T-helper 22 cell (primary cell): ENCODE results near the gene EHMT1.
"Not testable (repeated sequence)": the region's sequence is repeated elsewhere in the genome, so short reads cannot be mapped to it uniquely, and the experiment has no call there.

Source experiments
- DNase-seq: peaks from one replicate; pipeline ENCODE4 v3.0.0-alpha.2; 2020; ENCODE audit warnings: low read depth

EHMT1 gene

DNA sequence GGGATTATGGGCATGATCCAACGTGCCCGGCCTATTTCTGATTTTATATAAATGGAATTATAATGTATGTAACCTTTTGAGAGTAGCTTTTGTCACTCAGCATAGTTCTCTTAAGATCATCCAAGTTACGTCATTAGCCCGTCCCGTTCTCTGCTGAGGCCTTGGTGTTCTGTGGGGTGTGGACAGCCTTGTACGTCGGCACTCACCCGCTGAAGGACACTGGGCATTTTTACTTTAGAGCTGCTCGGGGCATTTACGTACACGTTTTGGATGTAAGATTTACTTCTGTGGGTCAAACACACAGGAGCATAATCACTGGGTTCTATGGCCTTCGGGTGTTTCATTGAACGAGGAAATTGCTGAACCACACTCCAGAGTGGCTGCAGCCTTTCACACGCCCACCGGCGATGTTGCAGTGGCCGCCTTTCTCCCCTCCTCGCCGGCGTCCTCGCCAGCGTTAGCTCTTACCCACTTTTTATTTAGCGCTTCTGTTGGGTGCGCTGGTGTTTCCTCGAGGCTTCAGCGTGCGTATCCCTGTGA is 101.8 kb downstream of the EHMT1 start:
- no peak for DNase-seq

DNA sequence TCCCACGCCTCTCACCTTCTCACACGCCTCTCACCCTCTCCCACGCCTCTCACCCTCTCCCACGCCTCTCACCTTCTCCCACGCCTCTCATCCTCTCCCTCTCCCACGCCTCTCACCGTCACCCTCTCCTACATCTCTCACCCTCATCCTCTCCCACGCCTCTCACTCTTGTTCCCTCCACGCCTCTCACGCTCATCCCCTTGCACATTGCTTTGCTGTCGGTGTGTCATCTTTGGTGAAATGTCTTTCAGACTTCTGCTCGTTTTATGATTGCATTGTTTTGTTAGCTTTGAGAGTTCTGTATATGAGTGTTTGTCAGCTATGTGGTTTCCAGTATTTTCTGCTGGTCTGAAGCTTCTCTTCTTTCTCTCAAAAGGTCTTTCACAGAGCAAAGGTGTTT is 102.7 kb downstream of the EHMT1 start:
- no peak for DNase-seq

DNA sequence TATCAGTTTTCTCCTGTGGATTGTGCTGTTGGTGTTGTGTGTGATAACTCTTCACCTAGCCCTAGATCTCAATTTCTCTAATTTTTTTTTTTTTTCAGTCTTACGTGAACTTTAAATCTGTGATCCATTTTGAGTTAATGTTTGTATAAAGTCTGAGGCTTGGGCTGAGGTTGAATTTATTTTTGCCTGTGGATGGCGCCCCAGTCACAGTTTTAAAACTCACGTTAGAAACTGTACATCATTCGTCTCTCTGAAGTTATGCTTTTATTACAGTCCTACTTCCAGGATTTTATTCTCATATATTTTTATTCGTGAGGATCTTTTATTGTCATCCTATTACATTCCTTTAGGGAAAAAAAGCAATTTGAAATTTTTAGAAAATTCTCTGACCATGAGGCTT is 103.1 kb downstream of the EHMT1 start:
- no peak for DNase-seq

DNA sequence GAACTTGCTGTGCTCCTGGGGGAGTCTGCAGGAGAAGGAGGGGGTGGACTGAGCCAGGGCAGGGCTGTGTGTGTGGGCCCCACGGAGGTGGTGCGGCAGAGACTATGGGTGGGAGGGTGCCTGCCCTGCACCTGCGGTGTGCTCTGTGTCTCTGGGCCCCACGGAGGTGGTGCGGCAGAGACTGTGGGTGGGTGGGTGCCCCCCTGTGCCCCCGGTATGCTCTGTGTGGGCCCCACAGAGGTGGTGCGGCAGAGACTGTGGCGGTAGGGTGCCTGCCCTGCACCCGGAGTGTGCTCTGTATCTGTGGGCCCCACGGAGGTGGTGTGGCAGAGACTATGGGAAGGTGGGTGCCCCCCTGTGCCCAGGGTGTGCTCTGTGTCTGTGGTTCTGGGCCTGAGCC is 103.7 kb downstream of the EHMT1 start:
- no peak for DNase-seq

DNA sequence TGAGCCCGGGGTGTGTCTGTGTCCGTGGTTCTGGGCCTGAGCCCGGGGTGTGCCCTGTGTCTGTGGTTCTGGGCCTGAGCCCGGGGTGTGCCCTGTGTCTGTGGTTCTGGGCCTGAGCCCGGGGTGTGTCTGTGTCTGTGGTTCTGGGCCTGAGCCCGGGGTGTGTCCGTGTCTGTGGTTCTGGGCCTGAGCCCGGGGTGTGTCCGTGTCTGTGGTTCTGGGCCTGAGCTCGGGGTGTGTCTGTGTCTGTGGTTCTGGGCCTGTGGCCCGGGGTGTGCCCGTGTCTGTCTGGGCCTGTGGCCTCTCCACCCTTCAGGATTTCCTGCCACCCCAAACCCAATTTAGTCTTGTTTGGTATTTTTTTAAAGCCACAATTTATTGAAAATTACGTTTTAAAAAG is 104.6 kb downstream of the EHMT1 start:
- not testable (repeated sequence) for DNase-seq

DNA sequence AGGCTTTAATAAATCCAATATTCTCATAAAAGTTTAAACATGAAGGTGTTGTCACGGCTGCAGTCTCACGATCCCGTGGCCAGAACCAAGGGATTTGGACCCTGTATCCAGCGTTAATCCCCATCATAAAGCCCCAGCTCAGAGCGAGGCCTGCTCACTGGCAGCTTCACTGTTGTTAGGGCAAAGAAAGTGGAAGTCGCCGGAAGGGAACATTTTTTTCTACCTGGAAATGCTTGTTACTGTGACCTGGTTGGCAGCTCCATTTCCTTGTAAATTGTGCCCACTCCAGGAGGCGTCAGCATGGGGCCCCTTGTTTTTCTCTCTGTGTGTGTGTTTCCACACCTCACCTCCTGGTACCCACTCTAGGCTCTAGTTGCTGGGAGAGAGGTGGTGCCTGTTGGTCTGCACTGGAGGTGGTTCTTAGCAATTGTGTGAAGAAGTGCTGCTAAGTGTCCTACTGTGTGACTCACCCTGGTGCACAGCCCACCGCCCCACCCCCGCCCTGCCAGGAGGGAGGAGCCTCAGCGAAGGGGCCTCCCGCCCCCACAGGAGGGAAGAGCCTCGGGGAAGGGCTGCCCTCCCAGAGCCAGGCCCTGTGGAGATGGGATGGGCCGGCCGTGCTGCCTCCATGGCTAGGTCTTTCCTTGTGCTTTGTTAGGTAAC is 105.1 kb downstream of the EHMT1 start:
- DNase-seq, result no peak

DNA sequence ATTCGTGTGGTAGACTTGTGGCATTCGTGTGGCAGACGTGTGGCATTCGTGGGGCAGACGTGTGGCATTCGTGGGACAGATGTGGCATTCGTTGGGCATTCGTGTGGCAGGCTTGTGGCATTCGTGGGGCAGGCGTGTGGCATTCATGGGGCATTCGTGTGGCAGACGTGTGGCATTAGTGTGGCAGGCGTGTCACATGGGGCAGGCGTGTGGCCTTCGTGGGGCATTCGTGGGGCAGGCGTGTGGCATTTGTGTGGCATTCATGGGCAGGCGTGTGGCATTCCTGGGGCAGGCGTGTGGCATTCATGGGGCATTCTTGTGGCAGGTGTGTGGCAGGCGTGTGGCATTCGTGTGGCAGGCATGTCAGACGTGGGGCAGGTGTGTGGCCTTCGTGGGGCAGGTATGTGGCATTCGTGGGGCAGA is 106.0 kb downstream of the EHMT1 start:
- no peak for DNase-seq

DNA sequence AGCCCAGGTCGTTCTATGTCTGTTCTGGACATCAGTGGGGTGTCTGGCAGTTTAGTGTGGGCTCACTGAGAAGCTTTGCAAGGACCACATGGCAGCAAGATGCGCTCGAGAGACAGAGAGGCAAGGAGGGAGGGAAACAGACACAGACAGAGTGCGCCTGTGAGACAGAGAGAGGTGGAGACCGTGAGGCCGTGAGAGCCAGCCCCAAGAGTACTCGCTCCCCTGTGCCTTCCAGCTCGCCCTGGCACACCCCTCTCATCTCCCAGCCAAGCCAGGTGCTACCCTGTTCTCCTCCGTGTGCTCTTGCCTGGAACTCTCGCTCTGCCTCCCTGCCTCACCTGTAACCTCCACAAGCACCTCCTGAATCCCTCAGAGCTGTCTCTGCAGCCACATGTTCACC is 106.8 kb downstream of the EHMT1 start:
- no peak for DNase-seq

DNA sequence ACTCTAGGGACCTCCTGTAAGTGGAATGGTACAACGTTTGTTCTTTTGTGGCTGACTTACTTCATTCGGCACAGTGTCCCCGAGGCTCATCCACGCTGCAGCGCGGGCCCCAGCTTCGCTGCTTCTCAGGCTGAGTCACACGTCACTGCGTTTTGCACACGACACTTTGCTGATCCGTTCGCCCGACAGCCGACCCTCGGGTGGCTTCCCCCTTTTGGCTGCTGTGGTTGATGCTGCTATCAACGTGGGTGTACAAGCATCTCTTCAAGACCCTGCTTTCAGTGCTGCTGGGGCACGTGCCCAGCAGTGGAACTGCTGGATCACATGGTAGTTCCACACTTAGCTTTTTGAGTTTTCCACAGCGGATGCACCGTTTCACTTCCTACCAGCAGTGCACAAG is 107.5 kb downstream of the EHMT1 start:
- not testable (repeated sequence) for DNase-seq

DNA sequence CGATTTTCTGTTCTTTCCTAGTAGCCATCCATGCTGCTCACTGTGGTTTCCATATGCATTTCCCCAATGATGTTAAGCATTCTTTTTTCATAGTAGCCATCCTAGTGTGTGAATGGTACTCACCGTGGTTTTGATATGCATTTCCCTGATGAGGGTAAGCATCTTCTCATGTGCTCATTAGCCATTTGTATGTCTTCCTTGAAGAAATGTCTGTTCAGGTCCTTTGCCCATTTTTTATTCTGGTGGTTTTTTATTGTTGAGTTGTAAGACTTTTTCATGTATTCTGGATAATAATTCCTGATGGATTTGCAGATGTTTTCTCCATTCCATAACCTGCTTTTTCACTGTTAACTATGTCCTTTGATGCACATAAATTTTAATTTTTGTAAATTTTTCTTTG is 108.0 kb downstream of the EHMT1 start:
- DNase-seq, result no peak

DNA sequence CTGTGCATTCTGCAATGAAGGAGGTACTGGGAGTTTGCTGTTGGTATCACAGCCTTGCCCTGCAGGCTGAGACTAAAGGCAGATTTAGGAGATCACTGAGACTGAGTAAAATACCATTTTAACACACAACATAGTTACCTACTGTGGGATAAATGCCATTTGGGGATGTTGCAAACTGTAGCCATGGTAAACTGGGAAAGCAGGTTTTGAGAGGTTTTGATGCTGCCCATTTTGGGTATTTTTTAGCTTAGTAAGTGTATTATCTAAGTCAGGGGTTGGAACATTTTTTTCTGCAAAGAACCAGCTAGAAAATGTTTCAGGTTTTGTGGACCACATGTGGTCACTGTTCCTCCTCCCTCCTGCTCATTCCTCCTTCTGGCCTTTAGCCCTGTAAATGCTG is 108.9 kb downstream of the EHMT1 start:
- DNase-seq, result no peak

DNA sequence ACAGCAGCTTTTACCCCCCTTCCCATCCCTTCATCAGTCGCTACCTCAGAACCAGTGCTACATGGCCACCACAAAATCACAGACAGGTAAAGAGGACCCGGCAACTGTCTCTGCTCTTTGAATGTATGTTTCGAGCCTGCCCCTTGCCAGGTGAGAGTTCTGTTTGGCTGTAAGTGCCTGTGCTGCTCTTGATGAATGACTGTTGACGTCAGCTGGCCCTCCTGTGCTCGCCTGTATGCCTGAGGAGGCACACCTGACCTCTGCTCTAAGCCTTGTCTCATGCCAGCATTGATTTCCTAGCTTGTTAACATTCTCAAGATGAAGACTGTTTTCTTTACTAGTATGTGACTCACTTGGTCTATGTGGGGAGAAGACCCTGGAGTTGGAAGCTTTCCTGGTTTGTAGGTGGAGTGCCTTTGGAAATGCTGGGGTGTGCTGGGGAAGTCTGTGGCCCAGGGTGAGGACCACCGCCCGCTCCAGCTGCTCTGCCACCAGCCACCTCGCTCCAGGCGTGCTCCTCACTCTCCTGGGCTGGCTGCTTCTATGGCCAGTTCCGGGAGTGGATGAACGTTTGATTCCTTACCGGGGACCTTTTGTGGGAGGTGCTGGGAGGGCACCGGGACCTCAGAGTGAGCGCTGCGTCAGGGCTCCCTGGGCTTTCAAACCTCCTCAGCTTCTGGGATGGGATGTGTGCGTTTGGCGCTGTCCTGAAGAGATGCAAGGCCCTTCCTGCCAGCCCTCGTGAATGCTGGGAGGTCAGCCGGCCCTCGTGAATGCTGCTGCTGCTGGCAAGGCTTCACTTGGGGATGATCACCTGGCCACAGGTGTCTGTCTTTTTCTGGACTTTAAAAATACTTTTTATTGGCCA is 109.9 kb downstream of the EHMT1 start:
- no peak for DNase-seq

DNA sequence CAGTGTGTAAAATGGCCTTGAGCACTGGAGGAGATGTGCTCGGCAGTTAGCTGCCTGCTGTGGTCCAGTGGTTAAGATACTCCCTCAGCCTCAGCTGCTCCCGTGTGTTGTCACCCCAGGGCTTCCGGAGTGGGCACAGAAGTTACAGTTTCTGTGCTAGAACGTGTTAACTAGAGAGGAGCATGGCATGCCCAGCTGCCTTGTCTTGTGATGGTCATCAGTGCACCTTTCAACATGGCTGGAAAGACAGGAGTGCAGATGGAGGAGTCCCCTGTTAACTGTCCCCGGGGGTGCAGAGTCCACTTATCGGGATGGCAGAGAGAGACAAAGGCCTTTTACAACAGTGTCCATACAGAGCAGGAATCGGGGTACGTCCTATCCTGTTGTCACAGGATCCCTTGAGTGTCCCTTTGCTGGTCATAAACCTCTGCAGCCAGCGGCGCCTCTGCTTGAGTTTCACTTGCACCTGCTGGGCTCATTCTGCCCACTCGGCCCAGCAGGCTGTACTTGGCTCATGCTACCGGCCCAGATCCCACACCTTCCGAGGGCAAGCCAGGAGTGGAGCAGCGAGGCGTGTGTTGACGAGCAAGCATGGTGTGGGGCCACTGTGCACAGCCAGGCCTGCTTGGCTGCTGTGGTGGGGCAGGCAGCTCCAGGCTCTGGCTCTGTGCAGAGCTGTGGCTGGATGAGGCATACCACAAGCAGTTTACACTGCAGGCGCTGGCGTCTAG is 112.6 kb downstream of the EHMT1 start:
- DNase-seq, result no peak

DNA sequence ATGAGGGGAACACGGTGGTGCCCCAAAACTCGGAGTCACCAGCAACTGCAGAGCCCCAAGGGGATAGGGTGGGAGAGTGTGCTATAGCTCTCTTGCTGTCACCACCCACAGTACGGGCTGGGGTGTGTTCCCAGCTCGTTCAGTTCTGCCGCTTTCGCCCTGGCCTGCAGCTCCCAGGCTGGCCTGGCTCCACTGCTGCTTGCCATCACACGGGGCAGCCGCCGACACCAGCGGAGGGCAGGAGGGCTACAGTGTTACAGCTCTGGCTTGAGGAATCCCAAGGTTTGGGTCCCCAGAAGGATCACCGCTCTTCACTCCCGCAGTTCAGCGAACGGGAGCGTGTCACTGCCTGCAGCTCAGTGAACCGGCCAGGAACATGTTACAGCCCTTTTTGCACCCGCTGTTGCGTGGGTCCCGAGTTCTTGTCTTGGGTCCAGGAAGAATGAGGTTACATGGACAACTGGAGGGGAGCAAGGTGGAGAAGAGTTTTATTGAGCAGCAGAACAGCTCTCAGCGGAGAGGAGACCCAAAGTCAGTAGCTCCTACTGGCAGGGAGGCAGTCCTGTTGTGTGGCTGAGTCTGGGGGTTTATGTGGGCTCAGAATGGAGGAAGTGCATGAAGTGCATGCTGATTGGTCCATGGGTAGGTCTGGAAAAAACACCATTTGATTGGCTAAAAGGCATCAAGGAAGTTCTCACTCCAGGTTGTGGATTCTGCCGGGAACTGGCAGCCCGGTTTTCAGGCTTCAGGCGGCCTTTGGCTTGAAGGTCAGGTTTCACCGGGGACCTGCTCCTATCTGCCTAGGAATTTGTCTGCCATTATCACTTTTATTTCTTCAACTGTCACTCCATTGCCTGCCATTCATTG is 113.4 kb downstream of the EHMT1 start:
- no peak for DNase-seq

DNA sequence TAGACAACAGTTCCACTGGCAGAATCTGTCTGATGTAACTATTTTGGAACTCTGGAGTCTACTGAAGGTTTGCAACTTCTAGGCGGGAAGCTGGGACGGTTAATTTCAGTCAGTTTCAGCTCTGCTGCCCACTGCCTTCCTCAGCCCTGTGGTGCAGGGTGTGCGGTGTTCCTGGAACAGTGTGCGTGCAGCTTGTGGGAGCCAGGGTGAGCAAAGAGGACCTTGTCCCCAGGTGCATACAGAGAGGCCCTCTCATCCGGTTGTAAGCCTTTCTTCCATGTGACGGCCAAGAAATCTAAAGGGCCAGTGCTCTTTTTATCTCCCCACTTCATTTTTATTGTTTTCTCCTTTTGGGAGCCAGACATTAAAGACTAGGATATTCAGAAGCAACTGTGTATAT is 114.6 kb downstream of the EHMT1 start:
- no peak for DNase-seq

DNA sequence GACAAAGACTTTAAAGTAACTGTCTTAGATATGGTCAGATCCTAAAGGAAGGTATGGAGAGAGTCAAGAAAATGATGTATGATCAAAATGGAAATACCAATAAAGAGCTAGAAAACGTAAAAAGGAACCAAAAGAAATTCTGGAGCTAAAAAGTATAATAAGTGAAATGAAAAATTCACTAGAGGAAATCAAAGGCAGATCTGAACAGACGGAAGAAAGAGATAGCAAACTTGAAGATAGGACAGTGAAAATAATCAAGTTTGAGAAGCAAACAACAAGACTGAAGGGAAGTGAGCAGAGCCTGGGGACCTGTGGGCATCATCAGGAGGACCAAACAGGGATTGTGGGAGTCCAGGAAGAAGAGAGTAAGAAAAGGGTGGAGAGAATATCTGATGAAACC is 115.4 kb downstream of the EHMT1 start:
- no peak for DNase-seq

DNA sequence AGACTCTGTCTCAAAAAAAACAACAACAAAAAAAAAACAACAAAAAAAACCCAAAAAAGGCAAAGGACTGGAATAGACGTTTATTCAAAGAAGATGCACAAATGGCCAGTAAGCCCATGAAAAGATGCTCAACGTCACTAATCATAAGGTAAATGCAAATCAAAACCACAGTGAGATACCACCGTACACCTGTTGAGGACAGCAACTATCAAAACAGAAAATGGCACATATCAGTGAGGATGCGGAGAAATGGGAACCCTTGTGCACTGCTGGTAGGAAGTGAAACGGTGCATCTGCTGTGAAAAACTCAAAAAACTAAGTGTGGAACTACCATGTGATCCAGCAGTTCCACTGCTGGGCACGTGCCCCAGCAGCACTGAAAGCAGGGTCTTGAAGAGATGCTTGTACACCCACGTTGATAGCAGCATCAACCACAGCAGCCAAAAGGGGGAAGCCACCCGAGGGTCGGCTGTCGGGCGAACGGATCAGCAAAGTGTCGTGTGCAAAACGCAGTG is 119.4 kb downstream of the EHMT1 start:
- not testable (repeated sequence) for DNase-seq

DNA sequence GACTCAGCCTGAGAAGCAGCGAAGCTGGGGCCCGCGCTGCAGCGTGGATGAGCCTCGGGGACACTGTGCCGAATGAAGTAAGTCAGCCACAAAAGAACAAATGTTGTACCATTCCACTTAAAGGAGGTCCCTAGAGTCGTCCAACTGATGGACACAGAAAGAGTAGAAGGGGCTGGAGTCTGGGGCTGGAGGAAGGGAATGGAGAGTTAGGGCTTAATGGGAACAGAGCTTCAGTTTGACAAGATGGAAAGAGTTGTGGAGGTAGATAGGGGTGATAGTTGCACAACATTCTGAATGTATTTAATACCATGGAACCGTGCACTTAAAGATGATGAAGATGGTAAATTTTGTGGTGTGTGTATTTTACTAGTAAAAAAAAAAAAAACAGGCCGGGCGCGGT is 119.9 kb downstream of the EHMT1 start:
- no peak for DNase-seq

DNA sequence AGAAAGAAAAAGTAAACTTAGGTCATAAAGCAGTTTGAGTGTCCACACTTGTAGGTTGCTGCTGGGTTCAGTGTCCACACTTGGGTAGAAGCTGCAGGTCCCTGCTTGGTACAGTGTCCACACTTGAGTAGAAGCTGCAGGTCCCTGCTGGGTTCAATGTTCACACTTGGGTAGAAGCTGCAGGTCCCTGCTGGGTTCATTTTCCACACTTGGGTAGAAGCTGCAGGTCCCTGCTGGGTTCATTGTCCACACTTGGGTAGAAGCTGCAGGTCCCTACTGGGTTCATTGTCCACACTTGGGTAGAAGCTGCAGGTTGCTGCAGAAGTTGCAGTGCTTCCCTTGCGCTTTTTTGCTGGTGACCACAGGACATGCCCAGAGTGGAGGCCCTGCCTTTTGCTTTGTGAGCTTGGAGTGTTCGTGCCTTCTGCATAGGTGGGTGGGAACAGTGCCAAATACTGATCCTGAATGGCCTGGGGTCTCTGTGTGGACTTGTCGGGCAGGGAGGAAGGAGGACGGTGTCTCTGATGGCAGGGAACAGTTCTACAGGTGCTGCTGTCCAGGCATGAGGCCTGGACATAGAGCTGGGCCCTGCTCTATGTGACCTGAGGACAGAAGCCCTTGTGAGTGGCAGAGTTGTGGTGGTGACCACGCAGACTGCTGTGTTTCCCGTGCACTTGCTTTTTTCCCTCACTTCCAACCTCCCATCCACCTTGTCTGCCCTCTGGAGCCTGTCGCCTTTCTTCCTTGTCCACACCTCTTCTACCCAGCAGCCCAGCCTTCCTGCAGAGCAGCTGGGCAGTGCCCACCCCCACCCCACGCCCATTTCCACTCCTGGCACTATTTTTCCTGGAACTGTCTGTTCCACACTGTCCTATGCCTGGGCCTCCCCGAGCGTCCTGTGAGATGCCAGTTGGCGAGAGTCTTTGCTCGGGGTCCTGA is 120.8 kb downstream of the EHMT1 start:
- DNase-seq, result no peak

DNA sequence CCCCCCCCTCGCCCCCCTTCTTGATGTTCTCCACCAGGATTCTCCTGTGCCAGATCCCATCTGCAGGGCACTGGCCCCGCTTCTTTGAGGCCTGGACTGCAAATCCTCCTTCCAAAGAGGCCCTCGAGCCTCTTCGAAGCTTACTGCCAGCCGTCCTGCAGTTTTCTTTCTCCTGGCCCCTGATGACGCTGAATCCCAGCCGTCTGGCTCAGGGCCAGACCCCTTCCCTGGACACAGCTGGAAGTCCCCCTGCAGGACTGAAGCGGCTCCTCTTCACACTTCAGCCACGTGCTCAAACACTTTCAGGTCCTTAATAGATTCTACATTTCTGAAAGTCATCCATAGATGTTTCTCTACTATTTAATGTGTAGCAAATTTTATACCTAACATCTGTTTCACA is 121.5 kb downstream of the EHMT1 start:
- no peak for DNase-seq
